RWPE1 (cell line): Measurements from ENCODE around the gene GOLT1B.

Source experiments
- CTCF ChIA-PET: fragments of 350-600 bp; sonication (Branson Sonifier 250); formaldehyde crosslinking; extraction: SDS; loops from one replicate; lab custom pipeline; 2021; lab: Yijun Ruan, JAX
- POLR2A ChIA-PET: fragments of 400-600 bp; formaldehyde crosslinking; extraction: SDS; loops from one replicate; lab custom pipeline; 2020; ENCODE audit warnings: antibody characterized with exemption; ENCODE audit not compliant: low non-redundant PET; lab: Yijun Ruan, JAX
- DNase-seq: peaks from one replicate; pipeline ENCODE4 v3.0.0; 2012; ENCODE audit warnings: low spot score
- H3K27ac ChIP-seq: fragments of 450-650 bp; 2 replicates; pipeline ENCODE4 v1.5.1; 2017
- CTCF ChIP-seq: fragments of 450-650 bp; conservative IDR thresholded peaks from 2 replicates; pipeline ENCODE4 v1.5.1; 2017; ENCODE audit warnings: low read depth, mild to moderate bottlenecking

GOLT1B gene

GRCh38 chr12:21526721-21527345 lies 25.2 kb downstream of the GOLT1B start:
- no peak for TF ChIP-seq CTCF
- ChIA-PET POLR2A (no interaction called here), CTCF (no interaction called here)
- H3K27ac ChIP-seq = no peak overlapping the region
- DNase-seq = no peak

GRCh38 chr12:21527451-21528180 lies 26.0 kb downstream of the GOLT1B start:
- ChIA-PET POLR2A (interaction anchor here (1.0 kb wide), 1 partner anchor 89 kb away, joined by 3 read pairs; no protein-coding TSS in a partner anchor), CTCF (no interaction called here)
- TF ChIP-seq CTCF = no peak
- peak; percentile 41 for DNase-seq
- no peak overlapping the region for H3K27ac ChIP-seq

- CTCF ChIA-PET = no interaction called here
- POLR2A ChIA-PET = interaction anchor here (0.6 kb wide), 1 partner anchor 128 kb away, joined by 3 read pairs; the partner anchor contains the start of gene LDHB
- no peak for TF ChIP-seq CTCF
- no peak overlapping the region for H3K27ac ChIP-seq
- DNase-seq = no peak
Measured at GRCh38 chr12:21528953-21529352, 27.4 kb downstream of the GOLT1B start.

- no peak for TF ChIP-seq CTCF
- POLR2A ChIA-PET = no interaction called here
Measured at GRCh38 chr12:21529456-21529855, 27.9 kb downstream of the GOLT1B start.

GRCh38 chr12:21538061-21538653 lies 36.6 kb downstream of the GOLT1B start:
- no peak for TF ChIP-seq CTCF
- H3K27ac ChIP-seq = no peak overlapping the region
- peak; percentile 2 for DNase-seq
- ChIA-PET POLR2A (no interaction called here), CTCF (no interaction called here)

More at GRCh38 chr12:21529456-21529855, 27.9 kb downstream of the GOLT1B start:
- H3K27ac ChIP-seq = no peak overlapping the region
- CTCF ChIA-PET = no interaction called here
- DNase-seq = no peak

GRCh38 chr12:21539797-21540196 lies 38.2 kb downstream of the GOLT1B start:
- TF ChIP-seq CTCF = no peak
- CTCF ChIA-PET = interaction anchor here (0.8 kb wide), 1 partner anchor 80 kb away, joined by 5 read pairs; no protein-coding TSS in a partner anchor
- no peak for DNase-seq
- POLR2A ChIA-PET = no interaction called here
- no peak overlapping the region for H3K27ac ChIP-seq
